Fibroblast of the aortic adventitia (primary cell): ENCODE measurements around the gene SPATA13. TPM values are rescaled to one million over a fixed set of nuclear protein-coding genes. Genes with fewer than 3 reads are reported as not detected.

Experiments used
- DNase-seq: peaks from one replicate; pipeline ENCODE4 v3.0.0-alpha.2; 2010; ENCODE audit warnings: low read depth
- H3K4me3 ChIP-seq: 2 replicates; pipeline ENCODE4 v1.5.1; 2011; ENCODE audit warnings: low read depth, mild to moderate bottlenecking, control low read depth, low read length, moderate library complexity
- total RNA-seq: library from RNA; depleted of rRNA; stranded (reverse); fragments of >200 nt; gene quantifications from 2 replicates; pipeline ENCODE4 v1.2.3, GENCODE V29; 2012; ENCODE audit warnings: low replicate concordance
- TF ChIP-seq, protein P1 (sequence below): IDR thresholded peaks from 2 replicates; pipeline ENCODE4 v1.5.1; 2011; ENCODE audit warnings: mild to moderate bottlenecking, low read length, control low read depth, inconsistent platforms; ENCODE audit not compliant: insufficient read depth

The SPATA13 gene
- total RNA-seq, 1 donor = 12.2 TPM

DNA sequence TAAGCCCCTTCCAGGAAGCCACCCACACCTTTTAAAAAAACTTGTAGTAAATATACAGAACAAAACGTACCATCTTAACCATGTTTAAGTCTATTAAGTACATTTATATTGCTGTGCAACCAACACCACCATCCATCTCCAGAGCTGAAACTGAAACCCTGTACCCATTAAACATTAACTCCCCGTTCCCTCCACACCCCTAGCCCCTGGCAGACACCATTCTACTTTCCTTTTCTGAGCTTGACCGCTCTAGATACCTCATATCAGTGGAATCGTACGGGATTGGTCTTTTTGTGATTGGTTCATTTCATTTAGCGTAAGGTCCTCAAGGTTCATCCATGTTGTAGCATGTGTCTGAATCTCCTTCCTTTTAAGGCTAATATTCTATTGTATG is 13.0 kb upstream of the SPATA13 start:
- no peak overlapping the region for H3K4me3 ChIP-seq
- TF ChIP-seq, protein P1, sequence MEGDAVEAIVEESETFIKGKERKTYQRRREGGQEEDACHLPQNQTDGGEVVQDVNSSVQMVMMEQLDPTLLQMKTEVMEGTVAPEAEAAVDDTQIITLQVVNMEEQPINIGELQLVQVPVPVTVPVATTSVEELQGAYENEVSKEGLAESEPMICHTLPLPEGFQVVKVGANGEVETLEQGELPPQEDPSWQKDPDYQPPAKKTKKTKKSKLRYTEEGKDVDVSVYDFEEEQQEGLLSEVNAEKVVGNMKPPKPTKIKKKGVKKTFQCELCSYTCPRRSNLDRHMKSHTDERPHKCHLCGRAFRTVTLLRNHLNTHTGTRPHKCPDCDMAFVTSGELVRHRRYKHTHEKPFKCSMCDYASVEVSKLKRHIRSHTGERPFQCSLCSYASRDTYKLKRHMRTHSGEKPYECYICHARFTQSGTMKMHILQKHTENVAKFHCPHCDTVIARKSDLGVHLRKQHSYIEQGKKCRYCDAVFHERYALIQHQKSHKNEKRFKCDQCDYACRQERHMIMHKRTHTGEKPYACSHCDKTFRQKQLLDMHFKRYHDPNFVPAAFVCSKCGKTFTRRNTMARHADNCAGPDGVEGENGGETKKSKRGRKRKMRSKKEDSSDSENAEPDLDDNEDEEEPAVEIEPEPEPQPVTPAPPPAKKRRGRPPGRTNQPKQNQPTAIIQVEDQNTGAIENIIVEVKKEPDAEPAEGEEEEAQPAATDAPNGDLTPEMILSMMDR = no peak
- DNase-seq = no peak

GRCh38 chr13:24148414-24149235 is 11.9 kb upstream of the SPATA13 start:
- TF ChIP-seq, protein P1 = peak; percentile 19
- H3K4me3 ChIP-seq = no peak overlapping the region
- DNase-seq = peak; percentile 90

DNA sequence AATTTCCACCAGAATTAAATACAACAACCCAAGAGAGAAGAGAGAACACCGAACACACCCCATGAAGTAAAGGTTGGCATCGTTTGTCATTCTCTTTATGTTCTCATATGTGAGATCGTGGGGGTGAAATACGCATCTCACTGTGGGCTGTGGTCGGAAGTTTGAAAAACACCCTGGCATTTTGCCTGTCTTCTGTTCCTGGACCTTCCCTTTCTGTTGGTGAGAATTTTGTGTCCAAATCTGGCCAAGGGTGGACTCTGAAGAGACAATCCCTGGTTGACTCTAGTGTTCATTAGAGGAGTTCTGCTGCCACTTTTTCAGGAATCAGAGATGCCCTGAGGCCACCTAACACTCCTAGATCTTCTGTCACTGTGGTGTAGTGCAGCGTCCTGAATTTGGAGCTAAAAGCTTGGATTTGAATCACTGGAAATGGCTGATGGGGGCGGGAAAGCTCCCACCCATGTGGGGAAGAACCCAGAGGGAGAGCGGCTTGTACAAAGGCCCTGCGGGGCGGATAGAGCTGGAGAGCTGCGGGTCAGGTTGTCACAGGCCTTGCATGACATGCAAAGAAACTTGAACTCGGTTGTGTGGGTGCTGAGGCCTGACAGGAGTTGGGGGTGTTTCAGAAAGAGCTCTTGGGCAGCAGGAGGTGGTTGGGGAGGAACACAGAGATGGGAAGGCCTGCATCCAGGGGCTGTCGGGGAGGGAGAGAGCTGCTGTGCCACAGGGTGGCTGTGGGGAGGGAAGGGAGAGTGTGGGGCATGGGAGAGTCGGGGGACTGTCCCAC is 11.1 kb upstream of the SPATA13 start:
- no peak overlapping the region for H3K4me3 ChIP-seq
- TF ChIP-seq, protein P1 = no peak
- peak; percentile 19 for DNase-seq

GRCh38 chr13:24150572-24150971 is 9.9 kb upstream of the SPATA13 start:
- TF ChIP-seq, protein P1 = no peak
- DNase-seq = no peak
- H3K4me3 ChIP-seq = no peak overlapping the region

- H3K4me3 ChIP-seq = no peak overlapping the region
- no peak for DNase-seq
- TF ChIP-seq, protein P1 = no peak
Measured at GRCh38 chr13:24151864-24152263, 8.7 kb upstream of the SPATA13 start.

- no peak overlapping the region for H3K4me3 ChIP-seq
- DNase-seq = no peak
- TF ChIP-seq, protein P1 = no peak
Measured at GRCh38 chr13:24152292-24153214, 8.0 kb upstream of the SPATA13 start.
